ENCODE results near the gene TMEM47. TPM values are rescaled to one million over a fixed set of nuclear protein-coding genes. Genes with fewer than 3 reads are reported as not detected.

TMEM47 gene
- total RNA-seq, 1 experiment from 2014 or later = 24.4 TPM

DNA sequence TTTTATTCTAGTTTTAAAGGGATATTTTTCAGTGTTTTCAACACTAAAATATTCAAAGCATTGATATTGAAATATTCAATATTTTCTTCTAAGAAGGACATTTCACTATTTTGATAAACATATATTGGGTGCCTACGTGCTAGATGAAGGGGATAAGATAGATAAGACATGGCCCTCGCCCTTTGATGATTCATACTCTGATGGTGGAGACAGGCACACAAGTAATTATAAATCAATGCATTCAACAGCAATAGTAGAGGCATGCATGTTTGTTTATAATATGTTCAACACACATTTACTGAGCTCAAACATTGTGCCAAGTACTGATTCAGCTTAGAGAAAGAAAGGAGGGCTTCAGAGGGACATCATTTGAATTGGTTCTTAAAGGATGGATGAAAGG lies 22.7 kb downstream of the TMEM47 start (continued):
- TF ChIP-seq ESRRA (CRISPR knock-in tag; IDR thresholded peaks at IDR 0.05; ENCODE audit: borderline replicate concordance) (no peak), KAT7 (CRISPR knock-in tag; IDR thresholded peaks at IDR 0.05; ENCODE audit: borderline replicate concordance) (no peak)
- TF ChIP-seq, protein P1, sequence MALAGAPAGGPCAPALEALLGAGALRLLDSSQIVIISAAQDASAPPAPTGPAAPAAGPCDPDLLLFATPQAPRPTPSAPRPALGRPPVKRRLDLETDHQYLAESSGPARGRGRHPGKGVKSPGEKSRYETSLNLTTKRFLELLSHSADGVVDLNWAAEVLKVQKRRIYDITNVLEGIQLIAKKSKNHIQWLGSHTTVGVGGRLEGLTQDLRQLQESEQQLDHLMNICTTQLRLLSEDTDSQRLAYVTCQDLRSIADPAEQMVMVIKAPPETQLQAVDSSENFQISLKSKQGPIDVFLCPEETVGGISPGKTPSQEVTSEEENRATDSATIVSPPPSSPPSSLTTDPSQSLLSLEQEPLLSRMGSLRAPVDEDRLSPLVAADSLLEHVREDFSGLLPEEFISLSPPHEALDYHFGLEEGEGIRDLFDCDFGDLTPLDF (CRISPR knock-in tag; IDR thresholded peaks at IDR 0.05) = no peak

DNA sequence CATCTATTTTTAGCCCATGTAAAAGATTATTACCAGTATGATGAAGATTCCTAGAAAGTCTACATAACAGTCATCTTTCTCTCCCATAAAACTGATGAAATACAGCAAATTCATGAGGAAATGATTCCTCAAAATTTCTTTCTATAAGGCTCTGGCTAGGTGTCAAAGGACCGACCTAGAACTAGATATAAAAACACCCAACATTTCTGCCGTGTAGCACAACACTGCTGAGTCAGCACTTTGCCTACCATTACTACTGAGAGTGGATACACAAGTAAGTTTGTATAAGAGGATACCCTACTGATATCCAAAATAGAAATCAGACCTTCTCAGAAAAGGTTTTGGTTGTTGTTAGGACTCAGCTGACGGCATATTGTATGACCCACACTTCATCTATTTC lies 24.7 kb downstream of the TMEM47 start:
- H3K36me3 Mint-ChIP-seq = peaks cover 6% of the 10 kb centered on the region; the same call in 1 of the 2 replicates
- no peaks in the 10 kb centered on the region for H3K9me3 Mint-ChIP-seq
- ChIA-PET CTCF (no interaction called here), POLR2A (no interaction called here)
- DNase-seq (ENCODE audit: low spot score) = no peak
- no peaks in the 10 kb centered on the region for H3K27me3 Mint-ChIP-seq (ENCODE audit: low read depth)
- no peak for ATAC-seq
- peaks cover 21% of the 10 kb centered on the region for H3K4me1 Mint-ChIP-seq
- TF ChIP-seq, protein P2, sequence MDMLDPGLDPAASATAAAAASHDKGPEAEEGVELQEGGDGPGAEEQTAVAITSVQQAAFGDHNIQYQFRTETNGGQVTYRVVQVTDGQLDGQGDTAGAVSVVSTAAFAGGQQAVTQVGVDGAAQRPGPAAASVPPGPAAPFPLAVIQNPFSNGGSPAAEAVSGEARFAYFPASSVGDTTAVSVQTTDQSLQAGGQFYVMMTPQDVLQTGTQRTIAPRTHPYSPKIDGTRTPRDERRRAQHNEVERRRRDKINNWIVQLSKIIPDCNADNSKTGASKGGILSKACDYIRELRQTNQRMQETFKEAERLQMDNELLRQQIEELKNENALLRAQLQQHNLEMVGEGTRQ (CRISPR knock-in tag; IDR thresholded peaks at IDR 0.05) = no peak
- TF ChIP-seq MYBL2 (CRISPR knock-in tag; IDR thresholded peaks at IDR 0.05) (no peak), ZNF396 (CRISPR knock-in tag; IDR thresholded peaks at IDR 0.05; ENCODE audit: borderline replicate concordance) (no peak), ZNF416 (CRISPR knock-in tag; IDR thresholded peaks at IDR 0.05) (no peak), RORB (CRISPR knock-in tag; IDR thresholded peaks at IDR 0.05) (no peak), MXD4 (CRISPR knock-in tag; IDR thresholded peaks at IDR 0.05; ENCODE audit: borderline replicate concordance) (no peak), GRHL2 (CRISPR knock-in tag; IDR thresholded peaks at IDR 0.05; ENCODE audit: insufficient replicate concordance, severe bottlenecking) (no peak), JAZF1 (CRISPR knock-in tag; IDR thresholded peaks at IDR 0.05) (no peak), NR3C1 (CRISPR knock-in tag; conservative IDR thresholded peaks at IDR 0.05; ENCODE audit: low read depth) (no peak), ZBTB21 (CRISPR knock-in tag; IDR thresholded peaks at IDR 0.05; ENCODE audit: borderline replicate concordance) (no peak), ZNF263 (CRISPR knock-in tag; IDR thresholded peaks at IDR 0.05; ENCODE audit: low read depth) (no peak)
- TF ChIP-seq, protein P3, sequence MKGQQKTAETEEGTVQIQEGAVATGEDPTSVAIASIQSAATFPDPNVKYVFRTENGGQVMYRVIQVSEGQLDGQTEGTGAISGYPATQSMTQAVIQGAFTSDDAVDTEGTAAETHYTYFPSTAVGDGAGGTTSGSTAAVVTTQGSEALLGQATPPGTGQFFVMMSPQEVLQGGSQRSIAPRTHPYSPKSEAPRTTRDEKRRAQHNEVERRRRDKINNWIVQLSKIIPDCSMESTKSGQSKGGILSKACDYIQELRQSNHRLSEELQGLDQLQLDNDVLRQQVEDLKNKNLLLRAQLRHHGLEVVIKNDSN (CRISPR knock-in tag; IDR thresholded peaks at IDR 0.05) = no peak
- TF ChIP-seq, protein P4, sequence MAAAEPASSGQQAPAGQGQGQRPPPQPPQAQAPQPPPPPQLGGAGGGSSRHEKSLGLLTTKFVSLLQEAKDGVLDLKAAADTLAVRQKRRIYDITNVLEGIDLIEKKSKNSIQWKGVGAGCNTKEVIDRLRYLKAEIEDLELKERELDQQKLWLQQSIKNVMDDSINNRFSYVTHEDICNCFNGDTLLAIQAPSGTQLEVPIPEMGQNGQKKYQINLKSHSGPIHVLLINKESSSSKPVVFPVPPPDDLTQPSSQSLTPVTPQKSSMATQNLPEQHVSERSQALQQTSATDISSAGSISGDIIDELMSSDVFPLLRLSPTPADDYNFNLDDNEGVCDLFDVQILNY (CRISPR knock-in tag; IDR thresholded peaks at IDR 0.05) = no peak
- TF ChIP-seq, protein P5, sequence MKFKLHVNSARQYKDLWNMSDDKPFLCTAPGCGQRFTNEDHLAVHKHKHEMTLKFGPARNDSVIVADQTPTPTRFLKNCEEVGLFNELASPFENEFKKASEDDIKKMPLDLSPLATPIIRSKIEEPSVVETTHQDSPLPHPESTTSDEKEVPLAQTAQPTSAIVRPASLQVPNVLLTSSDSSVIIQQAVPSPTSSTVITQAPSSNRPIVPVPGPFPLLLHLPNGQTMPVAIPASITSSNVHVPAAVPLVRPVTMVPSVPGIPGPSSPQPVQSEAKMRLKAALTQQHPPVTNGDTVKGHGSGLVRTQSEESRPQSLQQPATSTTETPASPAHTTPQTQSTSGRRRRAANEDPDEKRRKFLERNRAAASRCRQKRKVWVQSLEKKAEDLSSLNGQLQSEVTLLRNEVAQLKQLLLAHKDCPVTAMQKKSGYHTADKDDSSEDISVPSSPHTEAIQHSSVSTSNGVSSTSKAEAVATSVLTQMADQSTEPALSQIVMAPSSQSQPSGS (CRISPR knock-in tag; IDR thresholded peaks at IDR 0.05; ENCODE audit: borderline replicate concordance, low read depth) = no peak
- TF ChIP-seq, protein P6, sequence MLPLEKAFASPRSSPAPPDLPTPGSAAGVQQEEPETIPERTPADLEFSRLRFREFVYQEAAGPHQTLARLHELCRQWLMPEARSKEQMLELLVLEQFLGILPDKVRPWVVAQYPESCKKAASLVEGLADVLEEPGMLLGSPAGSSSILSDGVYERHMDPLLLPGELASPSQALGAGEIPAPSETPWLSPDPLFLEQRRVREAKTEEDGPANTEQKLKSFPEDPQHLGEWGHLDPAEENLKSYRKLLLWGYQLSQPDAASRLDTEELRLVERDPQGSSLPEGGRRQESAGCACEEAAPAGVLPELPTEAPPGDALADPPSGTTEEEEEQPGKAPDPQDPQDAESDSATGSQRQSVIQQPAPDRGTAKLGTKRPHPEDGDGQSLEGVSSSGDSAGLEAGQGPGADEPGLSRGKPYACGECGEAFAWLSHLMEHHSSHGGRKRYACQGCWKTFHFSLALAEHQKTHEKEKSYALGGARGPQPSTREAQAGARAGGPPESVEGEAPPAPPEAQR (CRISPR knock-in tag; IDR thresholded peaks at IDR 0.05) = no peak
- TF ChIP-seq, protein P7, sequence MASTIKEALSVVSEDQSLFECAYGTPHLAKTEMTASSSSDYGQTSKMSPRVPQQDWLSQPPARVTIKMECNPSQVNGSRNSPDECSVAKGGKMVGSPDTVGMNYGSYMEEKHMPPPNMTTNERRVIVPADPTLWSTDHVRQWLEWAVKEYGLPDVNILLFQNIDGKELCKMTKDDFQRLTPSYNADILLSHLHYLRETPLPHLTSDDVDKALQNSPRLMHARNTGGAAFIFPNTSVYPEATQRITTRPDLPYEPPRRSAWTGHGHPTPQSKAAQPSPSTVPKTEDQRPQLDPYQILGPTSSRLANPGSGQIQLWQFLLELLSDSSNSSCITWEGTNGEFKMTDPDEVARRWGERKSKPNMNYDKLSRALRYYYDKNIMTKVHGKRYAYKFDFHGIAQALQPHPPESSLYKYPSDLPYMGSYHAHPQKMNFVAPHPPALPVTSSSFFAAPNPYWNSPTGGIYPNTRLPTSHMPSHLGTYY (CRISPR knock-in tag; IDR thresholded peaks at IDR 0.05) = no peak
- TF ChIP-seq, protein P8, sequence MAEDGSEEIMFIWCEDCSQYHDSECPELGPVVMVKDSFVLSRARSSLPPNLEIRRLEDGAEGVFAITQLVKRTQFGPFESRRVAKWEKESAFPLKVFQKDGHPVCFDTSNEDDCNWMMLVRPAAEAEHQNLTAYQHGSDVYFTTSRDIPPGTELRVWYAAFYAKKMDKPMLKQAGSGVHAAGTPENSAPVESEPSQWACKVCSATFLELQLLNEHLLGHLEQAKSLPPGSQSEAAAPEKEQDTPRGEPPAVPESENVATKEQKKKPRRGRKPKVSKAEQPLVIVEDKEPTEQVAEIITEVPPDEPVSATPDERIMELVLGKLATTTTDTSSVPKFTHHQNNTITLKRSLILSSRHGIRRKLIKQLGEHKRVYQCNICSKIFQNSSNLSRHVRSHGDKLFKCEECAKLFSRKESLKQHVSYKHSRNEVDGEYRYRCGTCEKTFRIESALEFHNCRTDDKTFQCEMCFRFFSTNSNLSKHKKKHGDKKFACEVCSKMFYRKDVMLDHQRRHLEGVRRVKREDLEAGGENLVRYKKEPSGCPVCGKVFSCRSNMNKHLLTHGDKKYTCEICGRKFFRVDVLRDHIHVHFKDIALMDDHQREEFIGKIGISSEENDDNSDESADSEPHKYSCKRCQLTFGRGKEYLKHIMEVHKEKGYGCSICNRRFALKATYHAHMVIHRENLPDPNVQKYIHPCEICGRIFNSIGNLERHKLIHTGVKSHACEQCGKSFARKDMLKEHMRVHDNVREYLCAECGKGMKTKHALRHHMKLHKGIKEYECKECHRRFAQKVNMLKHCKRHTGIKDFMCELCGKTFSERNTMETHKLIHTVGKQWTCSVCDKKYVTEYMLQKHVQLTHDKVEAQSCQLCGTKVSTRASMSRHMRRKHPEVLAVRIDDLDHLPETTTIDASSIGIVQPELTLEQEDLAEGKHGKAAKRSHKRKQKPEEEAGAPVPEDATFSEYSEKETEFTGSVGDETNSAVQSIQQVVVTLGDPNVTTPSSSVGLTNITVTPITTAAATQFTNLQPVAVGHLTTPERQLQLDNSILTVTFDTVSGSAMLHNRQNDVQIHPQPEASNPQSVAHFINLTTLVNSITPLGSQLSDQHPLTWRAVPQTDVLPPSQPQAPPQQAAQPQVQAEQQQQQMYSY (CRISPR knock-in tag; IDR thresholded peaks at IDR 0.05) = no peak
- TF ChIP-seq, protein P9, sequence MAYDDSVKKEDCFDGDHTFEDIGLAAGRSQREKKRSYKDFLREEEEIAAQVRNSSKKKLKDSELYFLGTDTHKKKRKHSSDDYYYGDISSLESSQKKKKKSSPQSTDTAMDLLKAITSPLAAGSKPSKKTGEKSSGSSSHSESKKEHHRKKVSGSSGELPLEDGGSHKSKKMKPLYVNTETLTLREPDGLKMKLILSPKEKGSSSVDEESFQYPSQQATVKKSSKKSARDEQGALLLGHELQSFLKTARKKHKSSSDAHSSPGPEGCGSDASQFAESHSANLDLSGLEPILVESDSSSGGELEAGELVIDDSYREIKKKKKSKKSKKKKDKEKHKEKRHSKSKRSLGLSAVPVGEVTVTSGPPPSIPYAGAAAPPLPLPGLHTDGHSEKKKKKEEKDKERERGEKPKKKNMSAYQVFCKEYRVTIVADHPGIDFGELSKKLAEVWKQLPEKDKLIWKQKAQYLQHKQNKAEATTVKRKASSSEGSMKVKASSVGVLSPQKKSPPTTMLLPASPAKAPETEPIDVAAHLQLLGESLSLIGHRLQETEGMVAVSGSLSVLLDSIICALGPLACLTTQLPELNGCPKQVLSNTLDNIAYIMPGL (CRISPR knock-in tag; IDR thresholded peaks at IDR 0.05) = no peak
- TF ChIP-seq, protein P10, sequence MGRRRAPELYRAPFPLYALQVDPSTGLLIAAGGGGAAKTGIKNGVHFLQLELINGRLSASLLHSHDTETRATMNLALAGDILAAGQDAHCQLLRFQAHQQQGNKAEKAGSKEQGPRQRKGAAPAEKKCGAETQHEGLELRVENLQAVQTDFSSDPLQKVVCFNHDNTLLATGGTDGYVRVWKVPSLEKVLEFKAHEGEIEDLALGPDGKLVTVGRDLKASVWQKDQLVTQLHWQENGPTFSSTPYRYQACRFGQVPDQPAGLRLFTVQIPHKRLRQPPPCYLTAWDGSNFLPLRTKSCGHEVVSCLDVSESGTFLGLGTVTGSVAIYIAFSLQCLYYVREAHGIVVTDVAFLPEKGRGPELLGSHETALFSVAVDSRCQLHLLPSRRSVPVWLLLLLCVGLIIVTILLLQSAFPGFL (CRISPR knock-in tag; IDR thresholded peaks at IDR 0.05; ENCODE audit: borderline replicate concordance) = no peak
- H3K27ac Mint-ChIP-seq = no peak overlapping the region
- no peak overlapping the region for H3K4me3 Mint-ChIP-seq

All from WTC11 (cell line).